Stimulated activated CD4-positive, alpha-beta T cell treated with anti-CD3 and anti-CD28 coated beads, Interleukin-2, amount 100 ng/mL, for 48 hours (primary cell): Measurements from ENCODE around the gene ERBB3.

ENCODE experiments used
- DNase-seq, 2 donors: peaks; one replicate each; pipeline ENCODE4 v3.0.0-alpha.2; 2020

The ERBB3 gene

GRCh38 chr12:56080556-56081138 is 682 bp downstream of the ERBB3 start:
- DNase-seq = no peak

- no peak for DNase-seq
These were observed 1.7 kb downstream of the ERBB3 start for GRCh38 chr12:56081393-56082347.

- DNase-seq = no peak
These were observed 2.4 kb downstream of the ERBB3 start for GRCh38 chr12:56082382-56082781.

- DNase-seq = no peak
These were observed 3.0 kb downstream of the ERBB3 start for GRCh38 chr12:56082967-56083366.

- DNase-seq = peak; percentile 24 to 29
These were observed 5.1 kb downstream of the ERBB3 start for GRCh38 chr12:56084958-56085543.

- no peak for DNase-seq
These were observed 6.1 kb downstream of the ERBB3 start for GRCh38 chr12:56086096-56086495.

GRCh38 chr12:56086608-56087007 is 6.6 kb downstream of the ERBB3 start:
- no peak for DNase-seq

- no peak for DNase-seq
These were observed 7.3 kb downstream of the ERBB3 start for GRCh38 chr12:56087220-56087619.

GRCh38 chr12:56097738-56098137 is 17.8 kb downstream of the ERBB3 start:
- DNase-seq = no peak

GRCh38 chr12:56098592-56098991 is 18.6 kb downstream of the ERBB3 start:
- no peak for DNase-seq

- no peak for DNase-seq
These were observed 19.8 kb downstream of the ERBB3 start for GRCh38 chr12:56099787-56100186.

GRCh38 chr12:56101045-56101444 is 21.1 kb downstream of the ERBB3 start:
- no peak for DNase-seq

GRCh38 chr12:56102683-56103065 is 22.7 kb downstream of the ERBB3 start:
- no peak for DNase-seq

- DNase-seq = no peak
These were observed 23.2 kb downstream of the ERBB3 start for GRCh38 chr12:56103066-56103711.

- no peak for DNase-seq
These were observed 23.8 kb downstream of the ERBB3 start for GRCh38 chr12:56103823-56104108.

- peak; percentile 96 to 97 for DNase-seq
These were observed 24.3 kb downstream of the ERBB3 start, which contains the start of gene PA2G4 for GRCh38 chr12:56104109-56104814. Gene PA2G4 (plus strand): TSS chr12:56104559. CDS start chr12:56104738, 179 bp downstream.

- peak in 1 of 2 donors; percentile 23 for DNase-seq
These were observed 25.0 kb downstream of the ERBB3 start for GRCh38 chr12:56104815-56105608.

- DNase-seq = no peak
These were observed 25.6 kb downstream of the ERBB3 start for GRCh38 chr12:56105609-56105902.

- DNase-seq = no peak
These were observed 27.3 kb downstream of the ERBB3 start for GRCh38 chr12:56107242-56107641.

GRCh38 chr12:56110571-56110970 is 30.6 kb downstream of the ERBB3 start:
- DNase-seq = no peak

GRCh38 chr12:56114084-56114483 is 34.1 kb downstream of the ERBB3 start:
- no peak for DNase-seq

GRCh38 chr12:56115329-56115728 is 35.4 kb downstream of the ERBB3 start:
- no peak for DNase-seq
